SJCRH30 (cell line): ENCODE measurements around the gene HCFC1. TPM values are rescaled to one million over a fixed set of nuclear protein-coding genes. Genes with fewer than 3 reads are reported as not detected.

Experiments
- DNase-seq, 2 experiments: peaks; one replicate each; pipeline ENCODE4 v3.0.0-alpha.2; 2015 to 2020
- H3K27ac ChIP-seq: fragments of 250-450 bp; sonication (Bioruptor Pico); 2 replicates; pipeline ENCODE4 v1.5.1; 2020; ENCODE audit warnings: mild to moderate bottlenecking, moderate library complexity
- H3K27me3 ChIP-seq: fragments of 250-450 bp; sonication (Bioruptor Pico); 2 replicates; pipeline ENCODE4 v1.5.1; 2020; ENCODE audit warnings: mild to moderate bottlenecking, moderate library complexity
- H3K36me3 ChIP-seq: fragments of 250-450 bp; sonication (Bioruptor Pico); 2 replicates; pipeline ENCODE4 v1.5.1; 2020; ENCODE audit warnings: mild to moderate bottlenecking, moderate library complexity
- H3K4me1 ChIP-seq: fragments of 250-450 bp; sonication (Bioruptor Pico); 2 replicates; pipeline ENCODE4 v1.5.1; 2020; ENCODE audit warnings: mild to moderate bottlenecking, moderate library complexity
- H3K4me3 ChIP-seq: fragments of 250-450 bp; sonication (Bioruptor Pico); 2 replicates; pipeline ENCODE4 v1.5.1; 2020; ENCODE audit warnings: mild to moderate bottlenecking, moderate library complexity
- H3K9me3 ChIP-seq: fragments of 250-450 bp; sonication (Bioruptor Pico); replicated peaks from 2 replicates; pipeline ENCODE4 v1.5.1; 2020; ENCODE audit warnings: mild to moderate bottlenecking, moderate library complexity
- total RNA-seq: library from RNA; depleted of rRNA; stranded (reverse); fragments of >200 nt; shearing (Covaris generic); gene quantifications from 2 replicates; pipeline ENCODE4 v1.2.3, GENCODE V29; 2014

The HCFC1 gene
- total RNA-seq, 1 experiment from 2014 or later = 55.6 TPM

DNA sequence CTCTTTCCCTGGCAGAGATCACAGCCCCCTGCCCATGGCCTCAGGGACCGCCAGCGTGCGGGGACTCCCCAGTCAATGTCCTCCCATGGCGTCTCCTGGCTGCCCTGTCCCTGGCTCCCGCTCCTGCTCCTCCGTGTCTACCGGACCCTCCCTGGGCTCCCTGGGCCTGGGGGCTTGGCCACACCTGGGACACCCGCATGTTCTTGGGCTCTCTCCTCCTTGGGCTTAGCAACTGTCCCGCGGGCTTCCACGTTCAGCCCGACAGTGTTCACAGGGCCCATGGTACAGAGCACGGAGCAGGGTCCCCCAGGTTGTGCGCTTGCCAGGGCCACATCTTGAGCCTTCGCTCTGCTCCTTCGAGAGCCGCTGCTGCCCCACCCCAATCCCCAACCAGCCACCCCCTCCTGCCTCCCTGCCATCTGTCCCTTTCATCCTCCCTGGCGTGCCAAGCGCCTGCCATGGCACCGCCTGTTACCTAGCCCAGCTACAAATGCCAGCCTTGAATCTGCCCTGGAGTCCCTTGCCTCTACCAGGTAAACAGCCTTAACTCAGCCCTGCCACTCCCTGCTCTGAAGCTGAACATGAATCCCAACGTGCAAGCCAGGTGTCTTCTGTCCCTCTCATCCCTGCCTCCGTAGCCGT is 63.3 kb downstream of the HCFC1 start:
- Histone ChIP-seq H3K4me3 (no peak overlapping the region), H3K36me3 (no peaks in the 10 kb centered on the region), H3K27me3 (no peaks in the 10 kb centered on the region), H3K27ac (no peak overlapping the region), H3K4me1 (no peaks in the 10 kb centered on the region), H3K9me3 (no peaks in the 10 kb centered on the region)
- DNase-seq = no peak

DNA sequence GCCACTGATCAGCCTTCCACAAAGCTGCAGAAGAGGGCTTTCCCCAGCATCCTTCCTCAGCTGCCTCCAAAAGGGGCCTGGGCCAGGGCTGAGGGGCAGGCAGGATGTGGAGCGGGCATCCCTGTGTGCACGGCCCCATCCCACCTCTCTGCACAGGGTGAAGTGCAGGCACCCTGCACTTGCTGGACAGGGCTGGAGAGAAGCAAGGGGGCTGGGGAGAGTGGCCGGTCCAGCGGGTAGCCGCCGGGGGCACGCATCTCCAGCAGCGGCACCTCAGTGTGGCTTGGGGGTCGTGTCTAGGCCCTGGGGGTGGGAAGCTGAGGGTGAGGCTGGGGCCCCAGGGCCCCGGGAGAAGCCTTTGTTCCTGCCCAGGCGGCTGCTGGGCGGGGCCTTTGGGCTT is 64.2 kb downstream of the HCFC1 start:
- no peaks in the 10 kb centered on the region for H3K36me3 ChIP-seq
- H3K4me1 ChIP-seq = peaks cover 3% of the 10 kb centered on the region
- H3K9me3 ChIP-seq = no peaks in the 10 kb centered on the region
- H3K27ac ChIP-seq = no peak overlapping the region
- no peak overlapping the region for H3K4me3 ChIP-seq
- no peaks in the 10 kb centered on the region for H3K27me3 ChIP-seq
- no peak for DNase-seq

- no peak for DNase-seq
- Histone ChIP-seq H3K4me3 (no peak overlapping the region), H3K9me3 (no peaks in the 10 kb centered on the region), H3K27ac (no peak overlapping the region), H3K4me1 (peaks cover 14% of the 10 kb centered on the region), H3K36me3 (no peaks in the 10 kb centered on the region), H3K27me3 (no peaks in the 10 kb centered on the region)
These were observed 65.3 kb downstream of the HCFC1 start for GRCh38 chrX:153906126-153906917.

DNA sequence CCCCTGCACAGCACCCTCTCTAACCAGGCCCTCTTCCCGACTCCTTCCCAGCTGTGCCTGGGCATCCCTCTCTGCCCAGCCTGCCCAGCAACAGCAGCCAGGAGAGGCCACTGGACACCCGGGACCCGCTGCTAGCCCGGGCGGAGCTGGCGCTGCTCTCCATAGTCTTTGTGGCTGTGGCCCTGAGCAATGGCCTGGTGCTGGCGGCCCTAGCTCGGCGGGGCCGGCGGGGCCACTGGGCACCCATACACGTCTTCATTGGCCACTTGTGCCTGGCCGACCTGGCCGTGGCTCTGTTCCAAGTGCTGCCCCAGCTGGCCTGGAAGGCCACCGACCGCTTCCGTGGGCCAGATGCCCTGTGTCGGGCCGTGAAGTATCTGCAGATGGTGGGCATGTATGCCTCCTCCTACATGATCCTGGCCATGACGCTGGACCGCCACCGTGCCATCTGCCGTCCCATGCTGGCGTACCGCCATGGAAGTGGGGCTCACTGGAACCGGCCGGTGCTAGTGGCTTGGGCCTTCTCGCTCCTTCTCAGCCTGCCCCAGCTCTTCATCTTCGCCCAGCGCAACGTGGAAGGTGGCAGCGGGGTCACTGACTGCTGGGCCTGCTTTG is 66.0 kb downstream of the HCFC1 start:
- no peak overlapping the region for H3K27ac ChIP-seq
- H3K27me3 ChIP-seq = no peaks in the 10 kb centered on the region
- DNase-seq = no peak
- no peak overlapping the region for H3K4me3 ChIP-seq
- H3K36me3 ChIP-seq = no peaks in the 10 kb centered on the region
- H3K9me3 ChIP-seq = no peaks in the 10 kb centered on the region
- H3K4me1 ChIP-seq = peaks cover 17% of the 10 kb centered on the region

DNA sequence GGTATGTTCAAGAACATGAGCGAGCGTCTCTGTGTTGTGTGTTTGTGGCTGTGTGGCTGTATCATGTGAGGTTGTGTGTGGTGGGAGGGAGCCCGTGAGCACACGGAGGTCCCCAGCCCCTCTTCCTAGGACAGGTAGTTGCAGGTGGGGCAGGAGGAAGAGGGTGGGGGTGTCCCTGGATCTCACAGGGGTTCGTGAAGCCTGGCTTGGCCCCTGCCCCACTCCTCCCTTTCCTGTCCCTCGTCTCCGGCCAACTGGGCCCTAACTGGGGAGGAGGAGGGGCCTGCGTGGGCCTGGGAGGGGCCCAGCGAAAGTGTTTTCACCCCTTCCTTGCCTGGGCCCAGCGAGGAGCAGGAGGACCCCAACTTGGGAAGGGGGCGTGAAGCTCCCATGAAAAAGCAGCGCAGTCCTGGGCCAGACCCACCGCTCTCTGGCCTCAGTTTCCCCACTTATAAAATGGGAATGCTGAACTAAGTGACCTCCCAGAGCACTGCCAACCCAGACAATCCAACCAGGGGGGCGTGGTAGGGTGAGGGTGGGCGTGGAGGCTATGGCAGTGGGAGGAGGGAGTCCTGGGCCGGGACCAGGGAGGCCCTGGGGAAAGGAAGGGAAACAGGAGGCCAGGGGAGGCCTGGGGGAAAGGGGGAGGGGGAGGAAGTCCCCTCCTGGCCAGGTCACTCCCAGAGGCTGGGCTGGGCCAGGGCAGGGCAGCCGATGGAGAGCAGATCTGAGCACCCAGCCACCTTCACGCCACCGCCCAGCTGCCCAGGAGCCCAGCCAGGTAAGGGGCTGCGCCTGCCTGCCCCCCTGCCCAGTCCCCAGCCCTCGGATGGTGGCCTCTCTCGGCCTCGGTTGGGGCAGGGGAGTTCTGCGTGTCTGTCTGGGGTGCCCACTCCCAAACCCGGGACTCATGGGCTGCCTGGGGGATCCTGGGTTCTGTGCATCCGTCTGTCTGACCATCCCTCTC is 67.3 kb downstream of the HCFC1 start, which contains the start of gene AVPR2:
Gene AVPR2 (plus strand): TSS at position 683 of the 967 bp plus-strand sequence. CDS start 473 bp downstream, outside the sequence.
- Histone ChIP-seq H3K36me3 (no peaks in the 10 kb centered on the region), H3K4me1 (peaks cover 20% of the 10 kb centered on the region), H3K27ac (no peak within 1 kb of the TSS), H3K27me3 (no peaks in the 10 kb centered on the region), H3K9me3 (no peaks in the 10 kb centered on the region), H3K4me3 (no peak within 1 kb of the TSS)
- no peak for DNase-seq

GRCh38 chrX:153903238-153903980 is 68.2 kb downstream of the HCFC1 start:
- H3K27ac ChIP-seq = no peak overlapping the region

DNA sequence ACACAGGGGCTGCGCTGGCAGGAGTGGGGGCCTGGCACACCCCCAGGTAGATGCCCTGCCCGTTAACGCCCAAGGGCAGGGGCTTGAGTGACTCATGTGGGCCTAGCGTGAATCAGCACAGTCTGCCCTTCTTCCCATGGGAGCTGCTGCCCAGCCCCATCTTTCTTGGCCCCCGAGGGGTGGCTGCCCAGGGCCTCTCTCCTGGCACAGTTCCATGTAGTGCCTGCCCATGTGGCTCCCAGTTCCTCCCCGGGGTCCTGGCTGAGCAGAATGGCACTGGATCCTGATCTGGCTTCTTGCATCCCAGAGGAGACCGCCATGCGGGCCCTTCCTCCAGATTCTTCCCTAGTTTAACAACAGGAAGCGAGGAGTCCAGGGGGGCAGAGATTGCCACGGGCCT is 69.2 kb downstream of the HCFC1 start:
- H3K4me3 ChIP-seq = no peak overlapping the region
- no peak overlapping the region for H3K27ac ChIP-seq
- peaks cover 20% of the 10 kb centered on the region for H3K4me1 ChIP-seq
- no peaks in the 10 kb centered on the region for H3K36me3 ChIP-seq
- no peak for DNase-seq
- no peaks in the 10 kb centered on the region for H3K9me3 ChIP-seq
- no peaks in the 10 kb centered on the region for H3K27me3 ChIP-seq

More at GRCh38 chrX:153903238-153903980, 68.2 kb downstream of the HCFC1 start:
- H3K27me3 ChIP-seq = no peaks in the 10 kb centered on the region
- no peak for DNase-seq
- no peak overlapping the region for H3K4me3 ChIP-seq
- H3K4me1 ChIP-seq = peaks cover 20% of the 10 kb centered on the region
- no peaks in the 10 kb centered on the region for H3K9me3 ChIP-seq
- no peaks in the 10 kb centered on the region for H3K36me3 ChIP-seq

GRCh38 chrX:153901753-153902140 is 69.9 kb downstream of the HCFC1 start:
- DNase-seq = no peak
- Histone ChIP-seq H3K9me3 (no peaks in the 10 kb centered on the region), H3K27ac (no peak overlapping the region; the same call in 1 of the 2 replicates), H3K27me3 (no peaks in the 10 kb centered on the region), H3K36me3 (no peaks in the 10 kb centered on the region), H3K4me3 (no peak overlapping the region), H3K4me1 (peaks cover 20% of the 10 kb centered on the region)

DNA sequence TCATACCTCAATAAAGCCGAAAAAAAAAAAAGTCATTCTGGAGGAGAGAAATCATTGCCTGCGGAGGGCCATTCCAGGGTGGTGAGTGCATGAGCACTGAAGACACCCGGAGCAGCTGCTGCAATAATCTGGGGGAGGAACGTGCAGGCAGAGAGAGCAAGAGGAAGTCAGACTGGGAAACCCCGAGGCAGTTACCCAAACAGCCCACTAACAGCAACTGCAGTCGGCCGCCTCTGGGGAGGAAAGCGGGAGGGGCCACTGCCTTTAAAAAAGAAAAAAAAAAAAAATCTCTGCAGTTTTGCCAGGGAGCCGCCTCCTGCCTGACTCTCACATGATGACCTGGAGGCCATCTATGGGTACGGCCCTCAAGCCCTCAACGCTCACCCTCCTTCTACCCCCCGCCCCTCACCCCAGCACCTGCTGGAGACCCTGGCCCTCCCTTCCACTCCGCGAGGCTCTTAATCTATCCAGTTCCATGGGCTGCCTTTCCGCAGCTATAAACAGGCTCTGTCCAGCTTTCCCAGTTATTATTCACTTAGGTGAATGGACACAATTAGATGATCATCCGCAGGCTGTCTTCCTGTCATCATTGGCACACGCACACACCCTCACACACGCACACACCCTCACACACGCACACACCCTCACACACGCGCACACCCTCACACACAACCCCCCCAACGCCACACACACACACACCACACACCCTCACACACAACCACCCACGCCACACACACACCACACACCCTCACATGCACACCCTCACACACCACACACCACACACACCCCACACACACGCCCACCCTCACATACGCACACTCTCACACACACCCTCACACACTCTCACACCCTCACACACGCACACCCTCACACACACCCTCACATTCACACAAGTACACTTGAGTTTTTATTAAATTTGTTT is 70.5 kb downstream of the HCFC1 start:
- Histone ChIP-seq H3K4me3 (peak overlapping the region; percentile 25), H3K27ac (peak overlapping the region; percentile 22; the same call in 1 of the 2 replicates), H3K4me1 (peaks cover 20% of the 10 kb centered on the region), H3K27me3 (no peaks in the 10 kb centered on the region), H3K9me3 (no peaks in the 10 kb centered on the region), H3K36me3 (no peaks in the 10 kb centered on the region)
- DNase-seq = peak; percentile 90

- Histone ChIP-seq H3K36me3 (no peaks in the 10 kb centered on the region), H3K27ac (no peak overlapping the region), H3K9me3 (no peaks in the 10 kb centered on the region), H3K27me3 (no peaks in the 10 kb centered on the region), H3K4me3 (no peak overlapping the region), H3K4me1 (peaks cover 31% of the 10 kb centered on the region)
- DNase-seq = no peak
These were observed 73.7 kb downstream of the HCFC1 start for GRCh38 chrX:153897899-153898298.
